Activated naive CD8-positive, alpha-beta T cell (primary cell): Measurements from ENCODE around the gene GFRA1.
"Not testable (repeated sequence)": the region's sequence is repeated elsewhere in the genome, so short reads cannot be mapped to it uniquely, and the experiment has no call there.

Experiments used
- H3K27ac Mint-ChIP-seq: one replicate; pipeline ENCODE4 v1.8.0; 2021; ENCODE audit warnings: mixed read lengths
- H3K27me3 Mint-ChIP-seq: one replicate; pipeline ENCODE4 v1.8.0; 2021; ENCODE audit warnings: mixed read lengths
- H3K36me3 Mint-ChIP-seq: one replicate; pipeline ENCODE4 v1.8.0; 2021; ENCODE audit warnings: mixed read lengths
- H3K4me1 Mint-ChIP-seq: one replicate; pipeline ENCODE4 v1.8.0; 2021; ENCODE audit warnings: low read depth, mixed read lengths
- H3K4me3 Mint-ChIP-seq: one replicate; pipeline ENCODE4 v1.8.0; 2021; ENCODE audit warnings: mild to moderate bottlenecking, mixed read lengths
- H3K9me3 Mint-ChIP-seq: one replicate; pipeline ENCODE4 v1.8.0; 2021; ENCODE audit warnings: low read depth, mixed read lengths

GFRA1 gene

GRCh38 chr10:116043304-116043703, 229.7 kb downstream of the GFRA1 start:
- Mint-ChIP-seq H3K4me3 (no peak overlapping the region), H3K9me3 (no peaks in the 10 kb centered on the region), H3K27me3 (peaks cover 2% of the 10 kb centered on the region), H3K36me3 (no peaks in the 10 kb centered on the region), H3K4me1 (no peaks in the 10 kb centered on the region), H3K27ac (no peak overlapping the region)

- Mint-ChIP-seq H3K27ac (no peak overlapping the region), H3K36me3 (no peaks in the 10 kb centered on the region), H3K27me3 (peaks cover 2% of the 10 kb centered on the region), H3K4me3 (no peak overlapping the region), H3K9me3 (peaks cover 5% of the 10 kb centered on the region), H3K4me1 (no peaks in the 10 kb centered on the region)
These were observed 231.1 kb downstream of the GFRA1 start for GRCh38 chr10:116041948-116042347.

GRCh38 chr10:116039612-116040011, 233.4 kb downstream of the GFRA1 start:
- H3K4me3 Mint-ChIP-seq: no peak overlapping the region
- H3K9me3 Mint-ChIP-seq: peaks cover 5% of the 10 kb centered on the region

GRCh38 chr10:116038259-116038658, 234.7 kb downstream of the GFRA1 start:
- H3K36me3 Mint-ChIP-seq: no peaks in the 10 kb centered on the region
- no peak overlapping the region for H3K4me3 Mint-ChIP-seq
- no peak overlapping the region for H3K27ac Mint-ChIP-seq
- H3K27me3 Mint-ChIP-seq: peaks cover 2% of the 10 kb centered on the region
- no peaks in the 10 kb centered on the region for H3K4me1 Mint-ChIP-seq
- peaks cover 12% of the 10 kb centered on the region for H3K9me3 Mint-ChIP-seq

More at GRCh38 chr10:116039612-116040011, 233.4 kb downstream of the GFRA1 start:
- H3K4me1 Mint-ChIP-seq: no peaks in the 10 kb centered on the region
- H3K36me3 Mint-ChIP-seq: no peaks in the 10 kb centered on the region
- H3K27me3 Mint-ChIP-seq: peaks cover 2% of the 10 kb centered on the region
- H3K27ac Mint-ChIP-seq: no peak overlapping the region

- not testable (repeated sequence) for H3K4me3 Mint-ChIP-seq, H3K36me3 Mint-ChIP-seq, H3K27me3 Mint-ChIP-seq, H3K27ac Mint-ChIP-seq, H3K4me1 Mint-ChIP-seq
- peaks cover 20% of the 10 kb centered on the region for H3K9me3 Mint-ChIP-seq
These were observed 237.6 kb downstream of the GFRA1 start for GRCh38 chr10:116035406-116035805.

- H3K4me1 Mint-ChIP-seq: no peaks in the 10 kb centered on the region
- no peaks in the 10 kb centered on the region for H3K36me3 Mint-ChIP-seq
- no peak overlapping the region for H3K4me3 Mint-ChIP-seq
- peaks cover 15% of the 10 kb centered on the region for H3K9me3 Mint-ChIP-seq
- no peak overlapping the region for H3K27ac Mint-ChIP-seq
- H3K27me3 Mint-ChIP-seq: no peaks in the 10 kb centered on the region
These were observed 242.4 kb downstream of the GFRA1 start for GRCh38 chr10:116030576-116030975.

GRCh38 chr10:116029826-116030225, 243.2 kb downstream of the GFRA1 start:
- H3K36me3 Mint-ChIP-seq: no peaks in the 10 kb centered on the region
- H3K27me3 Mint-ChIP-seq: no peaks in the 10 kb centered on the region
- peaks cover 15% of the 10 kb centered on the region for H3K9me3 Mint-ChIP-seq
- no peak overlapping the region for H3K27ac Mint-ChIP-seq
- H3K4me3 Mint-ChIP-seq: no peak overlapping the region
- no peaks in the 10 kb centered on the region for H3K4me1 Mint-ChIP-seq

- no peaks in the 10 kb centered on the region for H3K27me3 Mint-ChIP-seq
- H3K27ac Mint-ChIP-seq: no peak overlapping the region
- H3K4me3 Mint-ChIP-seq: no peak overlapping the region
- H3K9me3 Mint-ChIP-seq: peaks cover 3% of the 10 kb centered on the region
- H3K36me3 Mint-ChIP-seq: no peaks in the 10 kb centered on the region
- no peaks in the 10 kb centered on the region for H3K4me1 Mint-ChIP-seq
These were observed 245.7 kb downstream of the GFRA1 start for GRCh38 chr10:116027355-116027754.

- no peaks in the 10 kb centered on the region for H3K4me1 Mint-ChIP-seq
- no peak overlapping the region for H3K4me3 Mint-ChIP-seq
- no peaks in the 10 kb centered on the region for H3K27me3 Mint-ChIP-seq
These were observed 246.3 kb downstream of the GFRA1 start for GRCh38 chr10:116026725-116027124.

GRCh38 chr10:116026315-116026714, 246.7 kb downstream of the GFRA1 start:
- Mint-ChIP-seq H3K9me3 (no peaks in the 10 kb centered on the region), H3K27me3 (no peaks in the 10 kb centered on the region), H3K36me3 (no peaks in the 10 kb centered on the region), H3K27ac (no peak overlapping the region), H3K4me3 (no peak overlapping the region), H3K4me1 (no peaks in the 10 kb centered on the region)

More at GRCh38 chr10:116026725-116027124, 246.3 kb downstream of the GFRA1 start:
- Mint-ChIP-seq H3K9me3 (no peaks in the 10 kb centered on the region), H3K27ac (no peak overlapping the region), H3K36me3 (no peaks in the 10 kb centered on the region)

- H3K27ac Mint-ChIP-seq: no peak overlapping the region
- H3K9me3 Mint-ChIP-seq: peaks cover 5% of the 10 kb centered on the region
- no peaks in the 10 kb centered on the region for H3K4me1 Mint-ChIP-seq
- no peaks in the 10 kb centered on the region for H3K27me3 Mint-ChIP-seq
- H3K36me3 Mint-ChIP-seq: no peaks in the 10 kb centered on the region
- no peak overlapping the region for H3K4me3 Mint-ChIP-seq
These were observed 248.6 kb downstream of the GFRA1 start for GRCh38 chr10:116024271-116024878.

GRCh38 chr10:116017405-116017804, 255.6 kb downstream of the GFRA1 start:
- Mint-ChIP-seq H3K36me3 (no peaks in the 10 kb centered on the region), H3K9me3 (peaks cover 10% of the 10 kb centered on the region), H3K27me3 (peaks cover 3% of the 10 kb centered on the region), H3K27ac (no peak overlapping the region), H3K4me1 (no peaks in the 10 kb centered on the region), H3K4me3 (no peak overlapping the region)

GRCh38 chr10:116015583-116016333, 257.2 kb downstream of the GFRA1 start:
- H3K4me1 Mint-ChIP-seq: no peaks in the 10 kb centered on the region
- H3K36me3 Mint-ChIP-seq: no peaks in the 10 kb centered on the region
- peaks cover 7% of the 10 kb centered on the region for H3K9me3 Mint-ChIP-seq
- no peak overlapping the region for H3K27ac Mint-ChIP-seq
- peaks cover 3% of the 10 kb centered on the region for H3K27me3 Mint-ChIP-seq
- H3K4me3 Mint-ChIP-seq: no peak overlapping the region

GRCh38 chr10:116014871-116015582, 258.0 kb downstream of the GFRA1 start:
- H3K27me3 Mint-ChIP-seq: peaks cover 3% of the 10 kb centered on the region
- no peaks in the 10 kb centered on the region for H3K4me1 Mint-ChIP-seq
- peaks cover 5% of the 10 kb centered on the region for H3K9me3 Mint-ChIP-seq
- H3K36me3 Mint-ChIP-seq: no peaks in the 10 kb centered on the region
- H3K27ac Mint-ChIP-seq: no peak overlapping the region
- H3K4me3 Mint-ChIP-seq: no peak overlapping the region

- no peak overlapping the region for H3K4me3 Mint-ChIP-seq
- no peak overlapping the region for H3K27ac Mint-ChIP-seq
- H3K27me3 Mint-ChIP-seq: peaks cover 3% of the 10 kb centered on the region
- H3K9me3 Mint-ChIP-seq: peaks cover 5% of the 10 kb centered on the region
- H3K4me1 Mint-ChIP-seq: no peaks in the 10 kb centered on the region
- no peaks in the 10 kb centered on the region for H3K36me3 Mint-ChIP-seq
These were observed 258.7 kb downstream of the GFRA1 start for GRCh38 chr10:116014326-116014725.
